ENCODE data around the gene GON4L. TPM values are rescaled to one million over a fixed set of nuclear protein-coding genes. Genes with fewer than 3 reads are reported as not detected.
"Not testable (repeated sequence)": the region's sequence is repeated elsewhere in the genome, so short reads cannot be mapped to it uniquely, and the experiment has no call there.

The GON4L gene
- total RNA-seq, 2 donors from 2014 or later: 14.9 to 22.4 TPM

GRCh38 chr1:155812878-155813277, 44.1 kb downstream of the GON4L start:
- peaks cover 51% of the 10 kb centered on the region for H3K36me3 ChIP-seq

GRCh38 chr1:155809088-155809487, 47.9 kb downstream of the GON4L start:
- peaks cover 46% of the 10 kb centered on the region for H3K36me3 ChIP-seq
- TF ChIP-seq CTCF (IDR thresholded peaks at IDR 0.05): no peak
- no peaks in the 10 kb centered on the region for H3K27me3 ChIP-seq
- H3K4me3 ChIP-seq: no peak overlapping the region
- DNase-seq (ENCODE audit: low spot score): no peak
- no peaks in the 10 kb centered on the region for H3K9me3 ChIP-seq
- no peaks in the 10 kb centered on the region for H3K4me1 ChIP-seq
- no peak overlapping the region for H3K27ac ChIP-seq

More at GRCh38 chr1:155812878-155813277, 44.1 kb downstream of the GON4L start:
- Histone ChIP-seq H3K27me3 (no peaks in the 10 kb centered on the region), H3K4me1 (no peaks in the 10 kb centered on the region), H3K9me3 (no peaks in the 10 kb centered on the region), H3K27ac (no peak overlapping the region), H3K4me3 (no peak overlapping the region)
- TF ChIP-seq CTCF (IDR thresholded peaks at IDR 0.05): no peak
- no peak for DNase-seq (ENCODE audit: low spot score)

- no peak for DNase-seq (ENCODE audit: low spot score)
- no peak for TF ChIP-seq CTCF (IDR thresholded peaks at IDR 0.05)
- Histone ChIP-seq H3K36me3 (peaks cover 45% of the 10 kb centered on the region), H3K27ac (no peak overlapping the region), H3K4me1 (no peaks in the 10 kb centered on the region), H3K9me3 (no peaks in the 10 kb centered on the region), H3K4me3 (no peak overlapping the region), H3K27me3 (no peaks in the 10 kb centered on the region)
Observed at GRCh38 chr1:155801149-155801548, 55.9 kb downstream of the GON4L start.

- H3K27me3 ChIP-seq; H3K4me1 ChIP-seq; DNase-seq (ENCODE audit: low spot score); H3K9me3 ChIP-seq; H3K4me3 ChIP-seq: not testable (repeated sequence)
- H3K36me3 ChIP-seq: peaks cover 41% of the 10 kb centered on the region
- H3K27ac ChIP-seq: peak overlapping the region; percentile 17 to 43
Observed at GRCh38 chr1:155795618-155796017, 61.4 kb downstream of the GON4L start.

- Histone ChIP-seq H3K9me3 (no peaks in the 10 kb centered on the region), H3K4me3 (no peak overlapping the region), H3K36me3 (peaks cover 32% of the 10 kb centered on the region), H3K27ac (peak overlapping the region; percentile 17 to 43), H3K27me3 (no peaks in the 10 kb centered on the region), H3K4me1 (no peaks in the 10 kb centered on the region)
- no peak for TF ChIP-seq CTCF (IDR thresholded peaks at IDR 0.05)
- no peak for DNase-seq (ENCODE audit: low spot score)
Observed at GRCh38 chr1:155794605-155795245, 62.3 kb downstream of the GON4L start.

- H3K4me1 ChIP-seq: no peaks in the 10 kb centered on the region
- H3K9me3 ChIP-seq: no peaks in the 10 kb centered on the region
- H3K27me3 ChIP-seq: no peaks in the 10 kb centered on the region
- H3K36me3 ChIP-seq: peaks cover 21% of the 10 kb centered on the region
- no peak overlapping the region for H3K27ac ChIP-seq
- no peak overlapping the region for H3K4me3 ChIP-seq
- no peak for DNase-seq (ENCODE audit: low spot score)
- TF ChIP-seq CTCF (IDR thresholded peaks at IDR 0.05): no peak
Observed at GRCh38 chr1:155793213-155793612, 63.8 kb downstream of the GON4L start.
